UCSD-AML1 (cell line): ENCODE data around the gene NAA40.

Source experiments
- DNase-seq: peaks from one replicate; lab custom pipeline; 2025; ENCODE audit not compliant: unreplicated experiment; lab: John Stamatoyannopoulos, UW

The NAA40 gene

GRCh38 chr11:63912678-63913077 is 26.1 kb upstream of the NAA40 start:
- DNase-seq: no peak

GRCh38 chr11:63913866-63914830 is 24.7 kb upstream of the NAA40 start:
- no peak for DNase-seq

GRCh38 chr11:63914896-63915691 is 23.7 kb upstream of the NAA40 start:
- DNase-seq: peak; percentile 40

DNA sequence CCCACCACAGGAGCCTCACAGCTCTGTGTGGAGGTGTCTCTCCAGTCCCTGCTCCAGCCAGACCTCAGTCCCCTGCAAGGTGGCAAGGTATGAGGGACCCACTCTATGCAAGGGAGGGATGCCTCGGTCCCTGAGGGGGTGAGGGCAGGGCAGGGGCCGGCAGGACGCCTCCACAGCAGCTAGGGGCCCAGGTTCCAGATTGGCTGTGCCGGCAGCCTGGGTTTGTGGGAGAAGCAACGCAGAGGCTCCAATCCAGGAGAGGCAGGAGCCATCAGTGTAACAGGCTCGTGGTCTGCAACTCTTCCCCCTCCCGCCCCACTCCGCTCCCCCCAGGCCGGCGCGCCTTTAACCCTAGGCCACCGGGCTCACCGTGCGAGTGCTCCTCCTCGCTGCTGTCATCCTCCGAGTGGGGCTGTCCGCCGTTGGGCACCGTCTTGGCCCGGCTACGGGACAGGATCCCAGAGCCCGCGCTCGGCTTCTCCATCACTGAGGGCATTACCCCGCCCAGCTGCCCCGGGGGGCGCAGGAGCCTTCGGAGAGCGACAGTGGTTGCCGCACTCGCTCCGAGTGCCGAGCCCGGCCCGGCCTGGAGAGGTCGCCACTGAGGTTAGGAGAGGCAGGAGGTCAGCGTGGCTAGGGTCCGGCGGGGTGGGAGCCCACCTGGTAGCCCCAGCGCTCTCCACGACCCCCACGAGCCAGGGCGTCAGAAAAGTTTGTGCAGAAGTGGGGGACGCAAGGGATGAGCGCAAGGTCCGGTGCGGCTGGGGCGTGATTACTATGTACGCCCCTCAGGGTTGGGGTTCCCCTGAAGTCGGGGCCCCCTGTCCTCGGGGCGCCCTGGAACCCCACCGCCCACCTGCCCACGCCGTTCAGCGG is 22.6 kb upstream of the NAA40 start:
- DNase-seq: peak; percentile 69

DNA sequence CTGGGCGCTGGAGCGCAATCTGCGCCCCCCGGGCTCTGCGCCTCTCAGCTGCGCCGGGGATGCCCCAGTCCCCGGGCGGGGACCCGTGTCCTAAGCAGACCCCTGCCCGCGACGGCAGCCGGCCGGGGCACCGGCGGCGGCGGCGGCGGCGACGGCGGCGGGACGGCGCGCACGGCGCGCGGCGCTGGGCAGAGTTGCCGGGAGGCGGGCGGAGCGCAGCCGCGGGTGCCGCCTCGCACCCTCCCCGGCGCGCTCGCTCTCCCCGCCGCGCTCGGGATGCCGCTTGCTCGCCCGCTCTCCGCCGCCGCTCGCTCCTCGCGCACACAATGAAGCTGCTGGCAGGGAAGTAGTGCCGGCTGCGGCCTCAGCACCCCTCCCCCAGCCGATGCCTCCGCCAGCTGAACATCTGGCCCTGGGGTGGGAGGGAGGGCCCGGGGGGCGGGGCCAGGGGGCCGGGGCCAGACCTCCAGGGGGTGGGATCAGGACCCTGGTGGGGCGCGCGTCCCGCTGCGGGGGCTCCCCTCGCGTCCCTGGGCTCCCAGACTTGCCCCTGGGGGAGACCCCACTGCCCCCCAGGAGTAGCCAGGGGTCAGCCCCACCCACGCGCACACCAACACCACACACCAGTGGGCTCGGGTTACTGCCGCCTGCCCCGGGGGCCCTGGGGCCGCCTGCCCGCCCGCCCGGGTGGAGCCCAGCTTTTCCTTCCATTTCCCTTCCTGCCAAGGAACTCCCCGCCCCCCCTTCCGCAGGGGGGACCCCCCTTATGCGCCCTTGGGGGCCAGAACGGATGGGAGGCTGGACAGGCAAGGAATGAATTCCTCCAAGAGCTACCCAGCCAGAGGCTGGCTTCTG is 21.7 kb upstream of the NAA40 start, which contains the start of gene RCOR2:
Gene RCOR2, minus strand, starts transcription at position 328 of the 855 bp plus-strand sequence. CDS start 708 bp downstream, outside the sequence.
- DNase-seq: peak; percentile 80

- peak; percentile 26 for DNase-seq
Measured at GRCh38 chr11:63917692-63918506, 20.9 kb upstream of the NAA40 start.

GRCh38 chr11:63918507-63919191 is 20.2 kb upstream of the NAA40 start:
- no peak for DNase-seq

GRCh38 chr11:63919267-63920125 is 19.3 kb upstream of the NAA40 start:
- DNase-seq: no peak

DNA sequence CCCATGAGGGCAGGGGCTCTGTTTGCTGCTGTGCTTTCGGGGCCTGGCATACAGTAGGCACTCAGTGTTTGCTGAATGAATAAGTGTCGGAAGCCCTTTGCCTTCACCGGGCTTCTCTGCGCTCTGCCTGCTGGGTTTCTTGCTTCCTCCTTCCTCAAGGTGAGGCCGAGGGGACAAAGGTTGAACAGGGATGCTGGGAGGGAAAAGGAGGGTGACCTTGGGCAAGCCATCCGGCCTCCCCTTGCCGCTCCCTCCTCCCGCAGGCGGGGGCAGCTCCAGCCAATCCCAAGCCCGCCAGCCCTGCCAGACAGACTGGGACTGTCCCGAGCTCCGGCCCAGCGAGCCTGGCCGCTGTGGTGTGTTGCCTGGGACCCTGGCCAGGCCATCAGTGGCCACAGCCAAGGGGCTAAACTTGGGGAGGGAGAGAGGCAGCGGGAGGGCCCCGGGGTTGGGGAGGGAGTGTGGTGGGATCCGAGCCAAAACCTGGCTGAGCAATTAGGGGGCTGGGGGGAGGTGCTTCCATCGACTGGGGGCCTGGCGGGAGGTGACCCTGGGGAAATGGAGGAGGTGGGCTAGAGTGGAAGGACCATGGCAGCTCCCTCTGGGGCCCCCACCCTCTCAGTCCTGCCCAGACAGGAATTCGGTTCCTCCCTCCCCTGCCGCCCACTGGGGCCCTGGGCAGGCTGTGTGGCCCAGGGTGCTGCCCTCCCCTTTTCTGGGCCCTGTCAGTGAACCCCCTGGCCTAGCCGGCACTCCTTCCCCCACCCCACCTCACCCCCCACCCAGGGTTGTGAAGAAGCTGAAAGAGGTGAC is 18.5 kb upstream of the NAA40 start:
- no peak for DNase-seq

DNA sequence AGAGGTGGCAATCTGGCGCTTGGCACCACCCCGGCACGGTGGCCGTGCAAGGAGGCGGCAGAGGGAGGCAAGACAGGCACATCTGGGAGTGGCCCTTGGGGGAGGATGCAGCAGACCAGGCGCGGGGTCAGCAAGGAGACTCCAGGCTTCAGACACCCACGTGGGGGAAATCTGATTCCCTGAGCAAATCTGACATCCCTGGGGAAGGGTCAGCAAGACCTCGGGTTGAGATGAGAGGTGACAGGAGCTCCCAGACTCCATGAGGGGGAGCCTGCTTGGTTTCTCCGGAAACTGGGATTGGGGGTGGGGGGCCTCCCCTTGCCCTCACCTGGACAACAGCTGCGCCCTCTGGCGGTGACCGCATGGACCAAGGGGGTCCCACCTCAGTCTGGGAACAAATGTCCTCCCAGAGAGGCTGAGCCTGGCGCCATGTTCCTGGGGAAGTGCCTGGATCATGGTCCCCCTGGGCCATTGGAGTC is 17.8 kb upstream of the NAA40 start:
- no peak for DNase-seq

GRCh38 chr11:63922673-63923192 is 16.1 kb upstream of the NAA40 start:
- no peak for DNase-seq

GRCh38 chr11:63923319-63923718 is 15.5 kb upstream of the NAA40 start:
- no peak for DNase-seq

DNA sequence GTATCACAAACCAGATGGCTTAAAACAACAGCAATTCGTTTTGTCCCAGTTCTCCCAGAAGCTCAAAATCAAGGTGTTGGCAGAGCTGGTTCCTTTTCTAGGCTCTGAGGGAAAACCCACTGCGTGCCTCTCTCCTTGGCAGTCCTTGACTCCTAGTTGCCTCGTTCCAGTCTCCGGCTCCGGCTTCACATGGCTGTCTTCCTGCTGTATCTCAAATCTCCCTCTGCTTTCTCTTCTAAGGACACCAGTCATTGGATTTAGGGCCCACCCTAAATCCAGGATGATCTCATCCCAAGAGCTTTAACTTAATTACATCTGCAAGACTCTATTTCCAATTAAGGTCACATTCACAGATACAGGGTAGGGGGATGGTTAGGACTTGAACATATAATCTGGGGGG is 9.2 kb upstream of the NAA40 start:
- no peak for DNase-seq

DNA sequence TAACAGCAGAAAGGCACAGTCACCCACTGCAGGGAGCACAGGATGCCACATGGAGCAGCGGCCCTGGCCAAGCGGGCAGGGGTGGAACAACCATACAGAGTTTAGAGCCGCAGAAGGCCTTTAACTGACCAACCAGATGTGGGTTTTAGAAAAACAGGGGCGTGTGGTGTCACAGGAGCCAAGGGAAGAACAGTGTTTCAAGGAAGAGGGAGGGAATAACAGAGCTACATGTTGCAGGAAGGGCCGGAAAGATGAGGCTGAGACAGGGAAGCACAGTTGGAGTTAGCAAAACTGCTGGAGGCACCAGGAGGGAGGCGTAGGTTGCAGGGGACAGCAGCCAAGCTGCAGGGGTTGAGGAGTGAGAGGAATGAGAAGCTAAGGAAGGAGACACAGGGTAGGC is 7.8 kb upstream of the NAA40 start:
- DNase-seq: no peak

DNA sequence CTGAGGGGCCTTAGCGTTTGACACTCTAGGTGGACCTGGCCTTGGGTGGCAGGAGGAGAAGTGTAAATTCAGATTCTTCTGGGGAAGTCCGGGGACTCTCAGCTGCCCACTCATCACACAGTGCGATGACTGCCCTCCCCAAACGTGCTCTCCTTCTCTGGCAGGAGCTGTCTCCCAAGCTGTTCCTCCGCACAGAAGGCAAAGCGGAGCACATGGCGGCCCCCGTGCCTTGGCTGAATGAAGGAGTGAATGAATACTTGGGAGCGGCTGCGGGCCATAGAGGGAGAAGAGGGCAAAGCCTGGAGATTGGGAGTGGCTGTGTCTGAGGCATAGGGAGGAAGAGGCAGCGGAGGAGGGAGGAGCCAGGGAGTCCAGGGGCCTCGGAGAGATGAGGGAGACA is 6.9 kb upstream of the NAA40 start:
- DNase-seq: no peak

DNA sequence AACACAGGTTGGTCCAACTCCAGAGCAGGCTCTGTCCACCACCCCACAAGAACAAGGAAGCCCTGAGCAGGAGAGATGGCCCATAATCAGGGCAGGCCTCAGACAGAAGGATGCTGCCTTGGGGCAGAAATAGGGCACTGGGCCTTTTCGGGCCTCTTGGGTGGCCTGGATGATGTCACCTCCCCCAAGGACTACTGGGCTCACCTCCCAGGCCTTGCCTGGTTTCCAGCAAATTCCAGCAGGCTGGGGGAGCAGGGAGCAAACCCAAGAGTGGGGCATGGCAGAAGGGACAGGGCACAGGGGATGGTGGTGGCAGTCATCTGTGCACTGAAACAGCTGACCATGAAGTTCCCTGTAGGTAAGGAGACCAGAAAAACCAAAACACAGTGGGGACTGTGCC is 5.3 kb upstream of the NAA40 start:
- no peak for DNase-seq
